Prostate gland (tissue), 2 donors: ENCODE data around the gene UNC5A. TPM values are rescaled to one million over a fixed set of nuclear protein-coding genes. Genes with fewer than 3 reads are reported as not detected.

Experiments used
- DNase-seq: peaks from one replicate; pipeline ENCODE4 v3.0.0-alpha.2; 2019; ENCODE audit warnings: low spot score
- H3K27ac ChIP-seq, 2 donors: fragments of 200-600 bp; sonication (generic); 2 replicates each; pipeline ENCODE4 v1.5.1; 2017 to 2019
- H3K27me3 ChIP-seq: fragments of 200-600 bp; sonication (generic); replicated peaks from 2 replicates; pipeline ENCODE4 v1.5.1; 2019; ENCODE audit not compliant: insufficient read depth
- H3K36me3 ChIP-seq, 2 donors: fragments of 200-600 bp; sonication (generic); 1 replicate in 1 of 2; 2 replicates in 1 of 2; pipeline versions ENCODE4 v1.5.1 to v1.8.1; 2017 to 2019
- H3K4me1 ChIP-seq: fragments of 200-600 bp; sonication (generic); replicated peaks from 2 replicates; pipeline ENCODE4 v1.5.1; 2019
- H3K4me3 ChIP-seq, 2 donors: fragments of 200-600 bp; sonication (generic); 2 replicates each; pipeline ENCODE4 v1.5.1; 2017 to 2019
- H3K9me3 ChIP-seq: fragments of 200-600 bp; sonication (generic); 2 replicates; pipeline ENCODE4 v1.5.1; 2017
- CTCF ChIP-seq, 4 experiments: fragments of 200-600 bp in 2 of 4; fragments of 450-650 bp in 2 of 4; sonication (generic) in 2 of 4; IDR thresholded peaks; 1 replicate in 3 of 4; 2 replicates in 1 of 4; pipeline ENCODE4 v1.5.1; 2016 to 2019; ENCODE audit warnings: antibody characterized with exemption in 4 of 4, mild to moderate bottlenecking in 2 of 4, moderate library complexity in 2 of 4
- POLR2A ChIP-seq: fragments of 450-650 bp; IDR thresholded peaks from one replicate; pipeline ENCODE4 v1.6.1; 2016; ENCODE audit warnings: antibody characterized with exemption, mild to moderate bottlenecking
- POLR2AphosphoS5 ChIP-seq: sonication (generic); formaldehyde crosslinking; IDR thresholded peaks from one replicate; pipeline ENCODE4 v1.6.1; 2017; ENCODE audit warnings: antibody characterized with exemption
- WGBS: methylation state at CpG from one replicate; pipeline ENCODE4 v1.1.5; 2018; 5-methylcytosine and 5-hydroxymethylcytosine counted together
- intact Hi-C: fragments of 100-400 bp; cut with DNase I; formaldehyde crosslinking; loops from one replicate; pipeline ENCODE4 v1.14.2; 2022
- total RNA-seq, 2 donors: library from RNA; depleted of rRNA; stranded (reverse); fragments of >200 nt; gene quantifications; one replicate each; pipeline ENCODE4 v1.1.0, GENCODE V29; 2016

The UNC5A gene
- total RNA-seq, 2 donors from 2014 or later: 0.18 to 1.5 TPM

- Histone ChIP-seq H3K27ac (no peak overlapping the region), H3K4me1 (no peaks in the 10 kb centered on the region), H3K27me3 (peaks cover 10% of the 10 kb centered on the region), H3K36me3 (no peaks in the 10 kb centered on the region), H3K9me3 (no peaks in the 10 kb centered on the region), H3K4me3 (no peak overlapping the region)
- WGBS: 85% methylated on average over 2 of the region's 2 CpGs
- no peak for DNase-seq
- intact Hi-C loops: no loop called here
- TF ChIP-seq POLR2A: no peak
- no peak for TF ChIP-seq CTCF (IDR thresholded peaks at IDR 0.05)
- no peak for TF ChIP-seq POLR2AphosphoS5
Measured at GRCh38 chr5:176829320-176829719, 19.0 kb downstream of the UNC5A start.

DNA sequence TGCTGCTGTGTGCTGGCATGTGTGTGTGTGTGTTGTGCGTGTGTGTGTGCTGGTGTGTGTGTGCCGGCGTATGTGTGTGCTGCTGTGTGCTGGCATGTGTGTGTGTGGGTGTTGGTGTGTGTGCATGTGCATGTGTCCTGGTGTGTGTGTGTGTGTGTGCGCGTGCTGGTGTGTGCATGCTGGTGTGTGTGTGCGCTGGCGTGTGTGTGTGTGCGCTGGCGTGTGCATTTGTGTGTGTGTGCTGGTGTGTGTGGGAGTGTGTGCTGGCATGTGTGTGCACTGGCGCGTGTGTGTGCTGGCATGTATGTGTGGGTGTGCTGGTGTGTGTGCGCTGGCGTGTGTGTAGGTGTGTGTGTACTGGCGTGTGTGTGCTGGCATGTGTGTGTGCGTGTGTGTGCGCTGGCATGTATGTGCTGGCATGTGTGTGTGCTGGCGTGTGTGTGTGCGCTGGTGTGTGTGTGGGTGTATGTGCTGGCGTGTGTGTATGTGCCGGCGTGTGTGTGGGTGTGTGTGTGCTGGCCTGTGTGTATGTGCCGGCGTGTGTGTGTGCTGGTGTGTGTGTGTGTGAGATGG is 20.1 kb downstream of the UNC5A start:
- Histone ChIP-seq H3K4me1 (no peaks in the 10 kb centered on the region), H3K27ac (no peak overlapping the region), H3K36me3 (no peaks in the 10 kb centered on the region), H3K4me3 (no peak overlapping the region), H3K9me3 (no peaks in the 10 kb centered on the region), H3K27me3 (peaks cover 10% of the 10 kb centered on the region)
- TF ChIP-seq POLR2A: no peak
- no peak for TF ChIP-seq CTCF (IDR thresholded peaks at IDR 0.05)
- WGBS: 80% methylated on average over 23 of the region's 23 CpGs
- intact Hi-C loops: no loop called here
- no peak for DNase-seq

GRCh38 chr5:176830995-176831423 is 20.6 kb downstream of the UNC5A start:
- no peaks in the 10 kb centered on the region for H3K36me3 ChIP-seq
- intact Hi-C loops: no loop called here
- peaks cover 10% of the 10 kb centered on the region for H3K27me3 ChIP-seq
- no peak for DNase-seq
- no peak overlapping the region for H3K27ac ChIP-seq
- WGBS: 5% methylated on average over 9 of the region's 9 CpGs
- H3K4me1 ChIP-seq: no peaks in the 10 kb centered on the region
- no peak overlapping the region for H3K4me3 ChIP-seq
- no peaks in the 10 kb centered on the region for H3K9me3 ChIP-seq
- TF ChIP-seq POLR2A (no peak), POLR2AphosphoS5 (no peak), CTCF (IDR thresholded peaks at IDR 0.05) (no peak)

GRCh38 chr5:176831425-176831824 is 21.1 kb downstream of the UNC5A start:
- H3K36me3 ChIP-seq: no peaks in the 10 kb centered on the region
- TF ChIP-seq CTCF (IDR thresholded peaks at IDR 0.05) (no peak), POLR2AphosphoS5 (no peak), POLR2A (no peak)
- WGBS: 34% methylated on average over 8 of the region's 8 CpGs
- no peaks in the 10 kb centered on the region for H3K9me3 ChIP-seq
- no peaks in the 10 kb centered on the region for H3K4me1 ChIP-seq
- no peak overlapping the region for H3K27ac ChIP-seq
- H3K27me3 ChIP-seq: peaks cover 10% of the 10 kb centered on the region
- no peak for DNase-seq
- intact Hi-C loops: no loop called here
- H3K4me3 ChIP-seq: no peak overlapping the region

- H3K27ac ChIP-seq: no peak overlapping the region
- H3K36me3 ChIP-seq: no peaks in the 10 kb centered on the region
- DNase-seq: no peak
- H3K4me1 ChIP-seq: no peaks in the 10 kb centered on the region
- TF ChIP-seq POLR2A (no peak), CTCF (IDR thresholded peaks at IDR 0.05) (no peak), POLR2AphosphoS5 (no peak)
- no peaks in the 10 kb centered on the region for H3K9me3 ChIP-seq
- 82% methylated on average over 6 of the region's 6 CpGs for WGBS
- intact Hi-C loops: no loop called here
- no peak overlapping the region for H3K4me3 ChIP-seq
- peaks cover 10% of the 10 kb centered on the region for H3K27me3 ChIP-seq
Measured at GRCh38 chr5:176832162-176832561, 21.8 kb downstream of the UNC5A start.
